Measurements from ENCODE around the gene ADAMTS2.
"Not testable (repeated sequence)": the region's sequence is repeated elsewhere in the genome, so short reads cannot be mapped to it uniquely, and the experiment has no call there.

The ADAMTS2 gene

GRCh38 chr5:179287071-179287470 lies 58.2 kb downstream of the ADAMTS2 start:
- no peak for TF ChIP-seq CTCF (IDR thresholded peaks at IDR 0.05; ENCODE audit: extremely low read depth, insufficient read depth, missing control alignments)
- in situ Hi-C loops (cut with MboI; ENCODE audit: low pct_unique_long_range_greater_than_20kb, low sequenced_read_pairs, unreplicated experiment): no loop called here
- no peak for DNase-seq (ENCODE audit: low spot score)

- in situ Hi-C loops (cut with MboI; ENCODE audit: low pct_unique_long_range_greater_than_20kb, low sequenced_read_pairs, unreplicated experiment): not testable (repeated sequence)
These were observed 59.5 kb downstream of the ADAMTS2 start for GRCh38 chr5:179285776-179286162.

GRCh38 chr5:179284751-179285631 lies 60.3 kb downstream of the ADAMTS2 start:
- DNase-seq (ENCODE audit: low spot score): no peak
- in situ Hi-C loops (cut with MboI; ENCODE audit: low pct_unique_long_range_greater_than_20kb, low sequenced_read_pairs, unreplicated experiment): no loop called here
- TF ChIP-seq CTCF (IDR thresholded peaks at IDR 0.05; ENCODE audit: extremely low read depth, insufficient read depth, missing control alignments): no peak

More at GRCh38 chr5:179285776-179286162, 59.5 kb downstream of the ADAMTS2 start:
- not testable (repeated sequence) for DNase-seq (ENCODE audit: low spot score)

GRCh38 chr5:179283908-179284307 lies 61.4 kb downstream of the ADAMTS2 start:
- in situ Hi-C loops (cut with MboI; ENCODE audit: low pct_unique_long_range_greater_than_20kb, low sequenced_read_pairs, unreplicated experiment); DNase-seq (ENCODE audit: low spot score): not testable (repeated sequence)

GRCh38 chr5:179281694-179282093 lies 63.6 kb downstream of the ADAMTS2 start:
- no peak for DNase-seq (ENCODE audit: low spot score)
- in situ Hi-C loops (cut with MboI; ENCODE audit: low pct_unique_long_range_greater_than_20kb, low sequenced_read_pairs, unreplicated experiment): no loop called here
- TF ChIP-seq CTCF (IDR thresholded peaks at IDR 0.05; ENCODE audit: extremely low read depth, insufficient read depth, missing control alignments): no peak

- DNase-seq (ENCODE audit: low spot score): no peak
- TF ChIP-seq CTCF (IDR thresholded peaks at IDR 0.05; ENCODE audit: extremely low read depth, insufficient read depth, missing control alignments): no peak
- in situ Hi-C loops (cut with MboI; ENCODE audit: low pct_unique_long_range_greater_than_20kb, low sequenced_read_pairs, unreplicated experiment): no loop called here
These were observed 65.2 kb downstream of the ADAMTS2 start for GRCh38 chr5:179280095-179280490.

GRCh38 chr5:179279347-179280094 lies 65.7 kb downstream of the ADAMTS2 start:
- TF ChIP-seq CTCF (IDR thresholded peaks at IDR 0.05; ENCODE audit: extremely low read depth, insufficient read depth, missing control alignments): no peak
- DNase-seq (ENCODE audit: low spot score): no peak

More at GRCh38 chr5:179279347-179280094, 65.7 kb downstream of the ADAMTS2 start:
- in situ Hi-C loops (cut with MboI; ENCODE audit: low pct_unique_long_range_greater_than_20kb, low sequenced_read_pairs, unreplicated experiment): no loop called here

All from GM13977 (cell line).